ENCODE results near the gene SLC24A4. TPM values are rescaled to one million over a fixed set of nuclear protein-coding genes. Genes with fewer than 3 reads are reported as not detected.

The SLC24A4 gene
- total and polyA plus RNA-seq, 3 donors from 2014 or later, result 3.6 to 10.6 (median 8.5) TPM

- Histone ChIP-seq H3K27ac (no peak overlapping the region), H3K36me3 (ENCODE audit: low read depth, missing control alignments) (no peaks in the 10 kb centered on the region), H3K4me3 (no peak overlapping the region), H3K4me1 (peaks cover 9% of the 10 kb centered on the region), H3K9me3 (no peaks in the 10 kb centered on the region), H3K27me3 (no peaks in the 10 kb centered on the region)
- TF ChIP-seq POLR2A (IDR thresholded peaks at IDR 0.05) (no peak), CTCF (IDR thresholded peaks at IDR 0.05) (no peak)
- DNase-seq, result no peak
- intact Hi-C loops (cut with DNase I; ENCODE audit: low total_unique reads), result no loop called here
- WGBS, 2 donors, result 89 to 94% methylated on average over 5 to 8 of the region's 8 CpGs
Measured at GRCh38 chr14:92328664-92329255, 5.8 kb downstream of the SLC24A4 start.

- no peak overlapping the region for H3K27ac ChIP-seq
- WGBS, 2 donors, result 77 to 83% methylated on average over 4 of the region's 4 CpGs
- DNase-seq, result no peak
- no peaks in the 10 kb centered on the region for H3K4me1 ChIP-seq
- TF ChIP-seq CTCF (IDR thresholded peaks at IDR 0.05), result no peak
- no peak for TF ChIP-seq POLR2A (IDR thresholded peaks at IDR 0.05)
- H3K36me3 ChIP-seq (ENCODE audit: low read depth, missing control alignments), result no peaks in the 10 kb centered on the region
- H3K9me3 ChIP-seq, result no peaks in the 10 kb centered on the region
- H3K4me3 ChIP-seq, result no peak overlapping the region
- intact Hi-C loops (cut with DNase I; ENCODE audit: low total_unique reads), result no loop called here
- no peaks in the 10 kb centered on the region for H3K27me3 ChIP-seq
Measured at GRCh38 chr14:92334050-92334449, 11.1 kb downstream of the SLC24A4 start.

- TF ChIP-seq CTCF (IDR thresholded peaks at IDR 0.05), result no peak
- TF ChIP-seq POLR2A (IDR thresholded peaks at IDR 0.05), result no peak
- H3K4me3 ChIP-seq, result no peak overlapping the region
- no peak overlapping the region for H3K27ac ChIP-seq
- 82 to 91% methylated on average over 6 of the region's 6 CpGs for WGBS, 2 donors
- H3K9me3 ChIP-seq, result no peaks in the 10 kb centered on the region
- no peaks in the 10 kb centered on the region for H3K27me3 ChIP-seq
- no peaks in the 10 kb centered on the region for H3K36me3 ChIP-seq (ENCODE audit: low read depth, missing control alignments)
- DNase-seq, result no peak
- intact Hi-C loops (cut with DNase I; ENCODE audit: low total_unique reads), result no loop called here
- no peaks in the 10 kb centered on the region for H3K4me1 ChIP-seq
Measured at GRCh38 chr14:92336363-92336762, 13.4 kb downstream of the SLC24A4 start.

GRCh38 chr14:92339426-92339825, 16.5 kb downstream of the SLC24A4 start:
- H3K27ac ChIP-seq, result no peak overlapping the region
- H3K4me3 ChIP-seq, result no peak overlapping the region
- no peak for DNase-seq
- no peaks in the 10 kb centered on the region for H3K4me1 ChIP-seq
- TF ChIP-seq POLR2A (IDR thresholded peaks at IDR 0.05), result no peak
- no peaks in the 10 kb centered on the region for H3K36me3 ChIP-seq (ENCODE audit: low read depth, missing control alignments)
- H3K9me3 ChIP-seq, result no peaks in the 10 kb centered on the region
- intact Hi-C loops (cut with DNase I; ENCODE audit: low total_unique reads), result no loop called here
- no peaks in the 10 kb centered on the region for H3K27me3 ChIP-seq
- 92 to 96% methylated on average over 12 of the region's 12 CpGs for WGBS, 2 donors

GRCh38 chr14:92340071-92340470, 17.1 kb downstream of the SLC24A4 start:
- no peak for DNase-seq
- intact Hi-C loops (cut with DNase I; ENCODE audit: low total_unique reads), result no loop called here
- Histone ChIP-seq H3K36me3 (ENCODE audit: low read depth, missing control alignments) (no peaks in the 10 kb centered on the region), H3K9me3 (no peaks in the 10 kb centered on the region), H3K4me1 (no peaks in the 10 kb centered on the region), H3K27me3 (no peaks in the 10 kb centered on the region), H3K4me3 (no peak overlapping the region), H3K27ac (no peak overlapping the region)
- WGBS, 2 donors, result 88% methylated on average over 5 of the region's 5 CpGs
- TF ChIP-seq CTCF (IDR thresholded peaks at IDR 0.05) (no peak), POLR2A (IDR thresholded peaks at IDR 0.05) (no peak)

All from testis (tissue), 3 donors.